Esophagus muscularis mucosa (tissue), 3 donors: Measurements from ENCODE around the gene INPP5J.

ENCODE experiments used
- POLR2AphosphoS5 ChIP-seq, 2 donors: sonication (generic); formaldehyde crosslinking; IDR thresholded peaks; one replicate each; pipeline ENCODE4 v1.6.1; 2017; ENCODE audit warnings: antibody characterized with exemption in 2 of 2
- TF ChIP-seq, protein P1 (sequence below), 3 experiments: fragments of 200-600 bp in 2 of 3; fragments of 450-650 bp in 1 of 3; sonication (generic) in 2 of 3; IDR thresholded peaks; one replicate each; pipeline ENCODE4 v1.5.1; 2017 to 2019; ENCODE audit warnings: antibody characterized with exemption in 3 of 3, mild to moderate bottlenecking in 2 of 3, moderate library complexity in 1 of 3

DNA sequence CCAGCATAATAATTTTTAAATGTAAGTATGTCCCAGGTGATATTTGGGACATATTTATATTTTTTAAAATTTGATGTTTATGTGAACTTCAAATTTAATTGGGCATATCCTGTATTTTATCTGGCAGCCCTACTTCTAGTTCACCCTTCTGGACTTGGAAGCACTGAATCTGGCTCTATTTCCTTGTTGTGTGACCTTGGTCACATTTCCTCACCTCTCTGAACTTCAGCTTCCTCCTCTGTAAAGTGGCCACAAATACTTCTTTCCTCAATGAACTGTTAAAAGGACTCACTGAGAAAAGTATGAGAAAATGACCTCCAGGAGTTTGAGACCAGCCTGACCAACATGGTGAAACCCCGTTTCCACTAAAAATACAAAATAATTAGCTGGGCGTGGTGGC lies 29.1 kb downstream of the INPP5J start:
- TF ChIP-seq, protein P1, sequence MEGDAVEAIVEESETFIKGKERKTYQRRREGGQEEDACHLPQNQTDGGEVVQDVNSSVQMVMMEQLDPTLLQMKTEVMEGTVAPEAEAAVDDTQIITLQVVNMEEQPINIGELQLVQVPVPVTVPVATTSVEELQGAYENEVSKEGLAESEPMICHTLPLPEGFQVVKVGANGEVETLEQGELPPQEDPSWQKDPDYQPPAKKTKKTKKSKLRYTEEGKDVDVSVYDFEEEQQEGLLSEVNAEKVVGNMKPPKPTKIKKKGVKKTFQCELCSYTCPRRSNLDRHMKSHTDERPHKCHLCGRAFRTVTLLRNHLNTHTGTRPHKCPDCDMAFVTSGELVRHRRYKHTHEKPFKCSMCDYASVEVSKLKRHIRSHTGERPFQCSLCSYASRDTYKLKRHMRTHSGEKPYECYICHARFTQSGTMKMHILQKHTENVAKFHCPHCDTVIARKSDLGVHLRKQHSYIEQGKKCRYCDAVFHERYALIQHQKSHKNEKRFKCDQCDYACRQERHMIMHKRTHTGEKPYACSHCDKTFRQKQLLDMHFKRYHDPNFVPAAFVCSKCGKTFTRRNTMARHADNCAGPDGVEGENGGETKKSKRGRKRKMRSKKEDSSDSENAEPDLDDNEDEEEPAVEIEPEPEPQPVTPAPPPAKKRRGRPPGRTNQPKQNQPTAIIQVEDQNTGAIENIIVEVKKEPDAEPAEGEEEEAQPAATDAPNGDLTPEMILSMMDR (IDR thresholded peaks at IDR 0.05): no peak
- TF ChIP-seq POLR2AphosphoS5 (IDR thresholded peaks at IDR 0.05): no peak
